ENCODE results near the gene RAB3IL1. TPM values are rescaled to one million over a fixed set of nuclear protein-coding genes. Genes with fewer than 3 reads are reported as not detected.

The RAB3IL1 gene
- total RNA-seq, 3 donors from 2014 or later, result 2.6 to 15.0 (median 11.8) TPM

DNA sequence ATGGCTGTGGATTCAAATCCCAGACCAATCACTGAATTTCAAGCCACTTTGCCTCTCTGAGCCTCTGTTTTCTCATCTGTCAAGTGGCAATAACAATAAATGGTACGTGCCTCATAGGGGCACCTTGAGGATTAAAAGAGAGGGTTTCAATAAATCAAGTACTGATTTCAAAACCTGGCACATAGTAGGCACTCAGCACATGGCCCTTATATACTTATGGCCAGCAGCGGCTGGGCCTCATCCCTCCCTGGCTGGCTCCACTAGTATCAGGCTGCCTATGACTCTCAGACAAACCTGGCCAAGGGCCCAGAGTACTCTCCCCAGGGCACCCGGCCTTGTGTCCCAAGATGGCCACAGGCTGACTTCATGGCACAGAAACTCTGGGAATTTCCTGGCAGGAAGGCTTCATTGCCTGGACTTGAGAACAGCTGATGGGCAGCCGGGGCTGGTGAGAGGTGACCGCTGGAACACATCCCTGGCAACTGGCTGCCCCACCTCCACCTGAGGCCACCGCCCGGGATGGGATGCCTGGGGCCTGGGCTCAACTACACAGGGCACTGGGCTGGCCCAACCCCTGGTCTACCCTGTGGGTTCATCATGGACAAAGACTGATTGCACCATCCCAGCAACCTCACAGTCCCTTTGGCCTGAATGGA, 29.4 kb downstream of the RAB3IL1 start:
- H3K4me1 ChIP-seq (ENCODE audit: low read depth), result peaks cover 14% of the 10 kb centered on the region
- TF ChIP-seq CTCF (IDR thresholded peaks at IDR 0.05), result no peak
- no peaks in the 10 kb centered on the region for H3K36me3 ChIP-seq (ENCODE audit: low read depth)
- intact Hi-C loops (cut with DNase I, micrococcal nuclease), result no loop called here
- H3K9me3 ChIP-seq, result no peaks in the 10 kb centered on the region
- DNase-seq (peak in 1 of 3 donors; percentile 29), ATAC-seq (no peak)
- no peak overlapping the region for H3K4me3 ChIP-seq

GRCh38 chr11:61886643-61887042, 30.7 kb downstream of the RAB3IL1 start:
- intact Hi-C loops (cut with DNase I, micrococcal nuclease), result no loop called here
- Histone ChIP-seq H3K4me1 (ENCODE audit: low read depth) (peaks cover 10% of the 10 kb centered on the region), H3K36me3 (ENCODE audit: low read depth) (no peaks in the 10 kb centered on the region), H3K9me3 (no peaks in the 10 kb centered on the region), H3K4me3 (no peak overlapping the region)
- TF ChIP-seq CTCF (IDR thresholded peaks at IDR 0.05), result no peak
- ATAC-seq (no peak), DNase-seq (no peak)

DNA sequence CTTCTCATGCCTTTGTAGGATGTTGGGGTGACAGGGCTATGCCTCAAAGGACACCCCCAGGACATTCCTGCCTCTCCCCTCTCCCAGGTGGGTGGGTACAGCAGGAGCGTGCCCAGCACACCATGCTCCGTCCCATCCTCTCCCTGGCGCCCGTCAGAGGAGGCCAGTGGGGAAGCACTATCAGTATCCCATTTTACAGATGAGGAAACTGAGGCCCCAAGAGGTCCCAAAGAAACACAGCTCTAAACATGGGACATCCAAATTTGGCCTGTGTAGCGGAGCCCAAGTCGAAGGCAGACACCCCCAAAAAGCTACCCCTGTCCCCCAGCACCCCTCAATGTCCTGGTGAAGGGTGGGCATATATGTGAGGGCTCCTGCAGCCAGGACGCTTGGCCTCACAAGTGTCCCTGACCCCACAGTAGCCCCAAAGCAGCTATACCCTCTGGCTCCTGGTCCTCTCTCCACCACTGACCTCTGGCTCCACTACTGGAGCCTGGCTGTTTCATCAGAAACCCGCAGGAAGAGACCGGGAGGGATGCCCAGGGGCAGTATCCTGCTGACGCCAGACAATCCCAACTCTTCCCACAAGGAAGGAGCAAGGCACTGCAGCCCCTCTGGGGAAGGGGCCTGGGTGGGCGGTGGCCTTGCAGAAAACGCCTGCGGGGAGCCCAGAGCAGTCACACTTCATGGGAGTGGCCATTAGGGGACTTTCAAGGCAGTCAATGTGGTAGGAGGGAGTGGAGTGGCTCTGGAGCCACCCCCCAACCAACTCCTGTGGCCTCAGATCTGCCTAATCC, 31.4 kb downstream of the RAB3IL1 start:
- no peak for TF ChIP-seq CTCF (IDR thresholded peaks at IDR 0.05)
- ATAC-seq (no peak), DNase-seq (no peak)
- peaks cover 9% of the 10 kb centered on the region for H3K4me1 ChIP-seq (ENCODE audit: low read depth)
- H3K36me3 ChIP-seq (ENCODE audit: low read depth), result no peaks in the 10 kb centered on the region
- no peaks in the 10 kb centered on the region for H3K9me3 ChIP-seq
- H3K4me3 ChIP-seq, result no peak overlapping the region
- intact Hi-C loops (cut with DNase I, micrococcal nuclease), result no loop called here

GRCh38 chr11:61885166-61885778, 32.1 kb downstream of the RAB3IL1 start:
- no peaks in the 10 kb centered on the region for H3K36me3 ChIP-seq (ENCODE audit: low read depth)
- H3K4me3 ChIP-seq, result no peak overlapping the region
- TF ChIP-seq CTCF (IDR thresholded peaks at IDR 0.05), result no peak
- H3K4me1 ChIP-seq (ENCODE audit: low read depth), result peaks cover 2% of the 10 kb centered on the region
- intact Hi-C loops (cut with DNase I, micrococcal nuclease), result no loop called here
- DNase-seq, result no peak
- H3K9me3 ChIP-seq, result no peaks in the 10 kb centered on the region
- no peak for ATAC-seq

DNA sequence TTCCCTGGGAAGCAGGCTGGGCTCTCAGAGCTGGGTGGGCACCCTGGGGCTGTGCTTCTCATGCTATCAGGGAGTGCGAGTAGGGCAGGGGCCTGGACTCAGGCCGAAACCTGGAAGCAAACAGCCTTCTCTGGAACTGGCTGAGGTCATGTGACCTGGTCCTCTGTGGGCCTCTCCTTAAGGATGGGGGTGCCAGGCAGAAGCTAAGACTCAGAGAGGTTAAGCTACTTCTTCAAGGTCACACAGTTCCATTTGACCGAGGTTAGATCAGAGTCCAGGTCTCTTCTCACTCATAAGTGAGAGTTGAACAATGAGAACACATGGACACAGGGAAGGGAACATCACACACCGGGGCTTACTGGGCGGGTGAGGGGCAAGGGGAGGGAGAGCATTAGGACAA, 33.4 kb downstream of the RAB3IL1 start:
- no peak overlapping the region for H3K4me3 ChIP-seq
- TF ChIP-seq CTCF (IDR thresholded peaks at IDR 0.05), result no peak
- DNase-seq (no peak), ATAC-seq (no peak)
- no peaks in the 10 kb centered on the region for H3K36me3 ChIP-seq (ENCODE audit: low read depth)
- H3K4me1 ChIP-seq (ENCODE audit: low read depth), result no peaks in the 10 kb centered on the region
- H3K9me3 ChIP-seq, result no peaks in the 10 kb centered on the region
- intact Hi-C loops (cut with DNase I, micrococcal nuclease), result no loop called here
